NCI-H82 (cell line): ENCODE results near the gene GPATCH4.

Experiments
- DNase-seq: peaks from one replicate; lab custom pipeline; 2025; lab: John Stamatoyannopoulos, UW

GPATCH4 gene

GRCh38 chr1:156547982-156548381 lies 53.3 kb downstream of the GPATCH4 start:
- DNase-seq: no peak

GRCh38 chr1:156547434-156547833 lies 53.8 kb downstream of the GPATCH4 start:
- DNase-seq: no peak

GRCh38 chr1:156546267-156546666 lies 55.0 kb downstream of the GPATCH4 start:
- DNase-seq: no peak

DNA sequence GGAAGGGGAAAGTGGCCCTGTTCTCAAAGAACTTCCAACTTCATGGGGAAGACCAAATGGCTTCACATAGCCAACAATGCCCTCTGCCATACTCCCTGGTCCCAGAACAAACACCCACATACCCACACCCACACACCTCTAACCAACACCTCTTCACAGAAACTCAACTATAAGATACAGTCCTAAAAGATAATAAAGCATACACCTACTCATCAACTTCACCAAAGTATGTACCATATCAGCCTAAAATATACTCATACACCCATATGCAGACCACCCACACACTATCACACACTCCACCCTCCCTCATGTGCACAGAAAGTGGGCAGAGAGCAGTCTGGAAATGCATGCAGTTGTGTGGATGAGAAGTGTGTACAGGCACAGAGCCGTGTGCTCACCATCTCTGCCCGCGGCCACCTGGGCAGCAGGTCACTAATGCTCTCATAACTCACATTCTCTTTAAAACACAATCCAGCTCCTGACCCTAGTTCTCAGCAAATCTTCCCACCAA lies 56.6 kb downstream of the GPATCH4 start:
- DNase-seq: no peak
